HG02970 (cell line): Measurements from ENCODE around the gene ARHGEF11.

Experiments
- ATAC-seq: cut with Tn5 transposase; IDR thresholded peaks from one replicate; pipeline ENCODE4 v1.9.1; 2021; ENCODE audit warnings: mild to moderate bottlenecking, moderate library complexity, moderate number of reproducible peaks; ENCODE audit not compliant: unreplicated experiment, low FRiP score

Gene ARHGEF11

GRCh38 chr1:156899956-156900718 lies 145.4 kb downstream of the ARHGEF11 start:
- ATAC-seq: no peak

- no peak for ATAC-seq
These were observed 146.4 kb downstream of the ARHGEF11 start for GRCh38 chr1:156898971-156899664.

DNA sequence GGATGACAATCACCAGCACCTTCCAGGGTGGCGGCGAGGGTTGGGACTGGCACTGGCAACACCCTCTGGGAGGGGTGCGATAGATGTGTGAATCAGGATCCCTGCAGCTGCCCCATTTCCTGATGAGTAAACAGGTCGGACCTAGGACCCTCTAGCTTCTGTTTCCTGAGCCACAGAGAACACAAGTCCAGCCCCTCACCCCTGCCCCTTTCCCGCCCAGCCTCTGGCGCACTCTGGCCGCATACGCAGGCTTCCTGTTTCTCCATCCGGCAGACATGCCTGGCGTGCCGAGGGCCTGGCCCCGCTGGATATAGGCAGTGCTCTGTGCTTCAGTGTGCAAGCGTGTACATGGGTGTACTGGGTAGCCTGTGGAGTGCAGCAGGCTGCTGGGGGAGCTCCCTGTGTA lies 147.4 kb downstream of the ARHGEF11 start:
- ATAC-seq: no peak

GRCh38 chr1:156897078-156897825 lies 148.3 kb downstream of the ARHGEF11 start:
- no peak for ATAC-seq

- no peak for ATAC-seq
These were observed 149.0 kb downstream of the ARHGEF11 start for GRCh38 chr1:156896490-156897033.

- ATAC-seq: no peak
These were observed 149.6 kb downstream of the ARHGEF11 start for GRCh38 chr1:156895927-156896326.

DNA sequence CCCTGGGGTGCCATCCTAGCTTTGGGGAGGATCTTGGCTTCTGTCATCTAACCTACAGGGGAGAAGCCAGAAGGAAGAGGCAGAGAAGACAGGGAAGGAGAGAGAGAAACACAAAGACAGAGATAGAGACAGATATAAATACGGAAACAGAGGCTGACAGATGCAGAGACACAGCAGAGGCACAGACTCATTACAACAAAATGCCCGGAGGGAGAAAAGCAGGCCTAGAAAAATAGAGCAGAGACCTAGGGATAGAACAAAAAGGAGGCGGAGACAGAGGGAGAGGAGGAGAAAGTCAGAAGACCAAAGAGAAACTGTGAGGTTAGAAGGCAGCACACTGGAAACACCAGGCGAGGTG lies 150.1 kb downstream of the ARHGEF11 start:
- no peak for ATAC-seq

DNA sequence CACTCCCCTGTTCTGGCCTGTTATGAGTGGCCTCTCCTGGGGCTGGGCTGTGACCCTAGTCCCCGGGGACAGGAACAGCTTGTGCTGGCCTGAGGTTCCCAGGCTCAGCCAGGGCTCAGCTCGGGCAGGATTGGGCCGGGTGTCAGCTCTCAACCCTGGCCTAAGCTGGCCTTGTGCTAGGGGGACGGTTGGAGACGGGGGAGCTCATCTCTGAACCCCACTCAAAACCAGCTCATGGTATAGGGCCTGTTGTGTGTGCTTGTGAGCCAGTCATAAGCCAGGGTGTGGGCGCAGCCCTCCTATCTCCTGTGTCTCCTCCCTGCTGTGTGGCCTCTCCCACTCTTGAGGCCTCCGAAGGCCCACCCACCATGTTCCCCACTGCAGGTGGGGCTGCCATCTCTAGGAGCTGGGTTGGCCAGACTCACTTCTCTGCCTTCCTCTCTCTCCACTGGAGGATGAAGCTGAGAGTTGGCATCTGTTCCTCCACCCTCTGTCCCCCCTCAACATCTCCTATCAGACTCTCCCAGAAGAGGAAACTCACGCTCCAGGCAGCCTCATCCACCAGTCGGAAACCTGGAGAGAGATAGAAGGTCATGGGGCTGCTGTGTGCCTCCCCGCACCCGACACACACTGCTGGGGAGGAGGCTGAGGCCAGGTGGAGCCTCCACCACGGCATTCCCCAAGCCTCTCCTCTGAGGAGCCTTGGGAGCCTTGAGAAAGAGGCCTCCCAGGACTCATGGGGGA lies 150.7 kb downstream of the ARHGEF11 start:
- no peak for ATAC-seq

GRCh38 chr1:156894001-156894400 lies 151.5 kb downstream of the ARHGEF11 start:
- ATAC-seq: no peak

DNA sequence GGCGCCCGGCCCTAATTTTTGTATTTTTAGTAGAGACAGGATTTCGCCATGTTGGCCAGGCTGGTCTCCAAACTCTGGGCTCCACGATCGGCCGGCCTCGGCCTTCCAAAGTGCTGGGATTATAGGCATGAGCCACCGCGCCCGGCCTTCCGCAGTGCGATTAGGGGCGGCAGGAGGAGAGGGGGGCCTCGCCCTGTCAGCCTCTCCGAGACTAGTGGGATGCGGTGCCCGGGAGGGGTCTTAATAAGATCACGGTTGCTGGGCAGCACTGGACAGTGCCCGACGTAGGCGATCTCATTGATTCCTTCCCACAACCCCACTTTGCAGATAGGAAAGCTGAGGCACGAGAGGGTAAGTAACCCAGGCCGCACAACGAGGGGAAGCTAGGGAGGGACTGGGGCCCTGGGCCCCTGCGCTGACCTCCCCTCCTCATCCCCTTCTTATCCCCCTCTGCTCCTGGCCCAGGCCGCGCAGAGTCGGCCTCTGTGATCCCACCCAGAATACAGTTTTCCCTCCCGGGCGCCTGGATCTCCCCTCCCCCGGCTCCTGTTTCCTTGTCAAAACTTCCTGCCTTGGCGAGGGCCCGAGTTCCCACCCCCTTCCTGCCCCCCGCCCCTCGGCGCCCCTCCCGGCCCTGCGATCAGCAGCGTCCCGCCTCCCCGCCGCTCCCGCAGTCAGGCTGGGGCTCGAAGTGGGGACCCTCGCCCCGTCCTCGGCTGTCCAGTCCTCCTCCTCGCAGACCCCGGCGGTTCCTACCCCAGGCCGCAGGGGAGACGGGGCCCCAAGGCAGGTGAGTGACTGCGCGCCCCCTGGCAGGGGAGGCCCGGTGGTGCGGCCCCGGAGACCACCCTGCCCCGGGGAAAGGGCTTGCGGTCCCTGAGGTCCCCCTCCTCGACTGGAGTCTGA lies 152.2 kb downstream of the ARHGEF11 start, which contains the start of gene PEAR1:
PEAR1 (plus strand) TSS at position 671 of the 906 bp plus-strand sequence. CDS start 10,209 bp downstream, outside the sequence.
- ATAC-seq: no peak

DNA sequence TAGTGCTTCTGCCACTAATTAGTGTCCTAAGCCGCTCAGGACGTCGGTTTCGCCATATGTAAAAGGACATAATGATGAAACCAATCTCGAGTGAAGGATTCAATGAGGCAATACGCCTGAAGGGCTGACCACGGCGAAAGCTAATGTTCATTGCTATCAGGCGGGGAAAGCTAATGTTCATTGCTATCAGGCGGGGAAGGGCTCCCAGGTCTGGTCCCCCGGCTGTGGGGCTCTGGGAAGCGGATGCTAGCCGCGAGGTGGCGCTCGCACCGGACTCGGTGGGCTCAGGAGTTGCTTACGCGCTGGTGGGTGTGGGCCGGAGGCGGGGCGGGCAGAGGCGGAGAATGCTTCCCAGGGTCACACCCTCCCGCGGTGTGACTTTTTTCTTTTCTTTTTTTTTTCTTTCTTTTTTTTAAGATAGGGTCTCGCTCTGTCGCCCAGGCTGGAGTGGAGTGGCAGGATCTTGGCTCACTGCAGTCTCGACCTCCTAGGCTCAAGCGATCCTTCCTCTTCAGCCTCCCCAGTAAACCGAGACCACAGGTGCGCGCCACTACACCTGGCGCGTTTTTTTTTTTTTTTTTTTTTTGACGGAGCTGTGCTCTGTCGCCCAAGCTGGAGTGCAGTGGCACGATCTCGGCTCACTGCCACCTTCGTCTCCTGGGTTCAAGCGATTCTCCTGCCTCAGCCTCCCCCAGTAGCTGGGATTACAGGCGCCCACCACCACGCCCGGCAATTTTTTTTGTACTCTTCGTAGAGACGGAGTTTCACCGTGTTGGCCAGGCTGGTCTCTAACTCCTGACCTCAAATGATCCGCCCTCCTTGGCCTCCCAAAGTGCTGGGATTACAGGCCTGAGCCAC lies 153.1 kb downstream of the ARHGEF11 start:
- no peak for ATAC-seq

DNA sequence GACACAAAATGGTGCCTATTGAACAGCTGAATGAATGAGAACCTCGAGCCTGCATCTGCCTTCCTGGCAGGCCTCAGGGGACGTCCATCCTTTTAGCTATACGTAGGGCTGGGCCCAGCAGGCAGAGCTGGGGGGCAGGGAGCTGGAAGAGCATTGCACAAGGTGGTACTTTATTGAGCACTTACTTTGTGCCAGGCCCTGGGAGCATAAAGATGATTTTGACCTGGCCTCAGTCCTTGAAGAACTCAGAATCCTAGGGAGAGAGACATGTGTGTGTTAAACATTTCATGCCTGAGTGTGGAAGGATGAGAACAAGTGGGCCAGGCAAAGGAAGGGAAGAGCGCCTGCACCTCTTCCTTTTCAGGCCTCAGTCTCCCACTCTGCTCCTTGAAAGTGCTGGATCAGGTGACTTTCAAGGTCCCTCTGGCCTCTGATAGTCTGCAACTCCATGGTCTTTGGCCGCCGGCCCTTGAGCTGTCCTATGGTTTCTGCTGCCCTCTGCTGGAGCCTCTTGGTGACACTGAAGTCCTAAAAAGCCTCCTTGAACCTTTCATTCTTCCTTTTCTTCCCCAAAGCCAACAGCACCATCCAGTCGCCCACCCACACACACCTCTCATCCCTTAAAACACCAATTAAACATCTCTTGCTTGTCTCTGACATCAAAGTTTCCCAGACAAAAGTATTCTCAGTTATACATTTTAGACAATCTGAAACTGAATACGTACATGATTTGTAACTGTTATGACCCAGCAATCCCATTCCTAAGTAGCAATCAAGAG lies 155.6 kb downstream of the ARHGEF11 start:
- no peak for ATAC-seq

- ATAC-seq: no peak
These were observed 157.8 kb downstream of the ARHGEF11 start for GRCh38 chr1:156887734-156888133.

- no peak for ATAC-seq
These were observed 158.2 kb downstream of the ARHGEF11 start for GRCh38 chr1:156887317-156887716.

DNA sequence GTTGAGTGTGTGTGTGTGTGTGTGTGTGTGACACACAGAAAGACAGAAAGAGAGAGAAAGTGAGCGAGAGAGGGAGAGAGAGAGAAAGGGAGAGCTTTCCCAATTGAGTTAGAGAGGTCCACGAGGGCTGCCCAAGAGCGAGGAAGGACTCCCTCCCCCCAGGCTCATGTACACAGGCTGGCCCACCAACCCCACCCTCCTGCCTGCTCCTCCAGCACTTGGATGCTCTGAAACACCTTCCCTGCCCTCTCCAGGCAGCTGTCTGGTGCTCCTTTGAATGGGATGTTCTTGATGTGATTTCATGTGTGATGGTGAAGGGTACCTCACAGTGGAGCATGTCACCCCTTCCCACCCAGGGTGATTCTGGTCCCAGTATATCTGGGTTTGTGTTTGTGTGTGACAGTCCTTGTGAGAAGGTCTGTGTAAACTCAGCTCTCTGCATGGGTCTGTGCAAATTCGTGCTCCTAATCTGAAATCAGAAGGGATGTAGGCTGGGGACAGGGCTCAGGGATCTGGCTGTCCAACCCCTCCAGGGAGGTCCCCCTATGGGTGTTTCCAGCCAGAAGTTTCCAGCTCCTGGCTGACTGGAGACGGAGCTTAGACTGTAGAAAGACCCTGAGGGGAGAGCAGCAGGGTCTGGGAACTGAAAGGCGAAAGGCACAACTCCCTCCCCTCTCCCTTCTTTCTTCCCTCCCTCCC lies 158.8 kb downstream of the ARHGEF11 start:
- ATAC-seq: no peak

DNA sequence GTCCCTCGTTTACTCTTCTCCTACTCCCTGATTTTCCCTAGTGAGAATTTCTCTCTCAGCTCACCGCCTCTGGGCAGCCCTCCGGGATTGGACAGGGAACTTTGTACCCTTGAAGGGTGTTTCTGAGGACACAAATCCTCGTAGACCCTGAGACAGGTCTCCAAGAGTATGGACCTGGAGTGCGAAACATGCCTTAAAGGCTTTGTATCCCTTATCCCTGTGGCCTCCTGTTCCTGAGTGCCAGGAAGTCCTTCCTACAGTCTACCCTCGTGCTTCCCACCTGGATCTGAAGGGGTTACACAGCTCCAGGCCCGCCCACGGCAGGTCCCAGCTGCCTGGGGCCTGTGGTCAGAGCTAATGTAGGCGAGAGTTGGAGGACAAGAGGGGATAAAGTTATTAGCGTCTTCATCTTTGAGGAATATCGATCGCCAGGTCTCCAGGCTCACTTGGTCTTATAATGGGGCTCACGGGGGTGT lies 159.6 kb downstream of the ARHGEF11 start:
- ATAC-seq: no peak

DNA sequence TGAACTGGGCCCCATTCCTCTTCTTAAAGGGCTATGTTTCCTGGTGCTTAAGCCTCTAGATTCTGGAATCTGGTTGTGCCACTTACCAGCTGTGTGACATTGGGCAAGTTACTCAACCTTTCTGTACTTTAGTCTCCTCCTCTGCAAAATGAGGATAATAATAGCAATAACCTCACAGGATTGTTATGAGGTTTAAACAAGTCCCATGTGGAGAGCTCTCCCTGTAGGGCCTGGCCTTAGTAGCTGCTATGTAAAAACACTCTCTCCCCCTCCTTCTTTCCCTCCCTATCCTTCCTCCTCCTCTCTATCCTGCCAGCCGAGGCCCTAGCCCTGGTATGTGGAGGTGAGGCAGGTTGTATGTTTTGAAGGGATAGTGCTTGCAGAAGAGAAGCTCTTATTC lies 160.2 kb downstream of the ARHGEF11 start:
- no peak for ATAC-seq
